GM18951 (cell line): ENCODE measurements around the gene DLK1.

ENCODE experiments used
- POLR2A ChIP-seq: IDR thresholded peaks from 4 replicates; pipeline ENCODE4 v1.6.1; 2011; ENCODE audit warnings: mild to moderate bottlenecking; ENCODE audit not compliant: insufficient read length, insufficient read depth; ENCODE audit errors: extremely low read depth
- in situ Hi-C: fragments of 300-500 bp; cut with MboI; formaldehyde crosslinking; loops from one replicate; pipeline ENCODE4 v1.12.0; 2022; ENCODE audit warnings: low sequenced_read_pairs, mixed read lengths, inconsistent platforms; ENCODE audit not compliant: unreplicated experiment

DLK1 gene

DNA sequence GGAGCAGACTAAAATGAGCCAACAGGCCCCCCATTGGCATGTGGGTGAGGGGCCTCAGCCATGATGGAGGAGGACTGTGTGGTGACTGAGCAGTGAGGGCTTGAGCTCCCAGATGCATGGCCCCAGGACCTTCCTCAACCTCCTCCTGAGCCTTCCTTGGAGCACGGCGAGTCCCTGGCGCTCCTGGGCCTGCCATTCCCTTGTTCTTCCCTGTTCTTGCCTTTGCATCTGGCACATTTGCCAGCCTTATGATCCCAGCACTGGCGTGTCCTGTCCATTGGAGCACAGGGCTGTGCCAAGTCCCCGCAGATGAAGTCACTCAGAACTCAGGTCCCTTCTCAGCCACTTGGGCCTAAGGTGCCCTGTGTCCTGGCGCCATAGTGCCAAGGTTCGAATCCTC, 58.9 kb downstream of the DLK1 start:
- TF ChIP-seq POLR2A: no peak
- in situ Hi-C loops: no loop called here

GRCh38 chr14:100786131-100786530, 59.4 kb downstream of the DLK1 start:
- TF ChIP-seq POLR2A: no peak
- in situ Hi-C loops: no loop called here

DNA sequence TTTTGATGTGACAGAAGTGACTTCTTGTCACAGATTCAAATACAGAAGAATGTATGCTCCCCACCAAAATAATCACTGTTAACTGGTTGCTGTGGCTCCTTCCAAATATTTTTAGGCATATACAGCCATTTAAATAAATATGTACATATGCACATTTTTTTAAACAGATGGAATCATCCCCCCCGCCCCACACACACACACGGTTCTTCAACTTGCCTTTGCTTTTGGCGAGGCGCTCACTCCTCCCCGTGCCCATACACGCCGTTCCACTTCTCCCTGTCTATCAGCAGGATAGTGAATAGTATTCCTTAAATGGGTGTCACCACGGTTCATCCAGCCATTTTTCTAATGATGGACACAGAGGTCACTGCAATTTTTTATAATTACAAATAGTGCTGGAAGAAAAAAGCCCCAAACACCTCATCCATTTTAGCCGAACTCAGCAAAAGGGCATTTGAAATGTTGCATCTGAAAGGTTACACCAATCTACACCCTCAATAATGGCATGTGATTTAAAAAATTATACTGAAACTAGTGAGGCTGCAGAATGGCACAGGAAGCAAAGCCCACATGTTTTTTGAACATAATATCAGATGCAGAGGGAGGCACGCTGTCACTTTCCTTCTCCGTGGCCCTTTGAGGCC, 60.0 kb downstream of the DLK1 start:
- in situ Hi-C loops: no loop called here
- TF ChIP-seq POLR2A: no peak

- no peak for TF ChIP-seq POLR2A
- in situ Hi-C loops: no loop called here
These were observed 61.0 kb downstream of the DLK1 start for GRCh38 chr14:100787659-100788058.
